ENCODE measurements around the gene THOP1.
"Not testable (repeated sequence)": the region's sequence is repeated elsewhere in the genome, so short reads cannot be mapped to it uniquely, and the experiment has no call there.

The THOP1 gene

GRCh38 chr19:2782936-2783780 lies 2.1 kb upstream of the THOP1 start, which contains the start of gene SGTA:
TSS of gene SGTA (minus strand) at chr19:2783273. CDS start at chr19:2769068, 14,205 bp downstream.
- DNase-seq, result peak; percentile 97

- no peak for DNase-seq
Measured at GRCh38 chr19:2783781-2784145, 1.5 kb upstream of the THOP1 start.

GRCh38 chr19:2787115-2787514 lies 1.8 kb downstream of the THOP1 start:
- DNase-seq, result no peak

- no peak for DNase-seq
Measured at GRCh38 chr19:2788237-2788636, 2.9 kb downstream of the THOP1 start.

- no peak for DNase-seq
Measured at GRCh38 chr19:2790194-2790556, 4.9 kb downstream of the THOP1 start.

GRCh38 chr19:2790557-2791271 lies 5.4 kb downstream of the THOP1 start:
- no peak for DNase-seq

- no peak for DNase-seq
Measured at GRCh38 chr19:2791440-2791839, 6.1 kb downstream of the THOP1 start.

GRCh38 chr19:2791876-2792275 lies 6.6 kb downstream of the THOP1 start:
- no peak for DNase-seq

- DNase-seq, result not testable (repeated sequence)
Measured at GRCh38 chr19:2792666-2793065, 7.4 kb downstream of the THOP1 start.

GRCh38 chr19:2793126-2793525 lies 7.8 kb downstream of the THOP1 start:
- DNase-seq, result no peak

- DNase-seq, result no peak
Measured at GRCh38 chr19:2793577-2793976, 8.3 kb downstream of the THOP1 start.

GRCh38 chr19:2795827-2796658 lies 10.7 kb downstream of the THOP1 start:
- DNase-seq, result no peak

GRCh38 chr19:2796659-2797266 lies 11.5 kb downstream of the THOP1 start:
- DNase-seq, result no peak

- DNase-seq, result no peak
Measured at GRCh38 chr19:2797280-2797679, 12.0 kb downstream of the THOP1 start.

- no peak for DNase-seq
Measured at GRCh38 chr19:2798158-2798685, 12.9 kb downstream of the THOP1 start.

- no peak for DNase-seq
Measured at GRCh38 chr19:2798733-2799132, 13.4 kb downstream of the THOP1 start.

GRCh38 chr19:2799273-2800020 lies 14.1 kb downstream of the THOP1 start:
- no peak for DNase-seq

- no peak for DNase-seq
Measured at GRCh38 chr19:2800506-2800905, 15.2 kb downstream of the THOP1 start.

GRCh38 chr19:2802826-2803225 lies 17.5 kb downstream of the THOP1 start:
- no peak for DNase-seq

GRCh38 chr19:2803486-2804155 lies 18.3 kb downstream of the THOP1 start:
- DNase-seq, result no peak
